Dermis blood vessel endothelial cell (primary cell): ENCODE results near the gene ZNF507. TPM values are rescaled to one million over a fixed set of nuclear protein-coding genes. Genes with fewer than 3 reads are reported as not detected.
A peak's percentile ranks its signal among the peaks of the same experiment; 100 is the strongest.
"Not testable (repeated sequence)": the region's sequence is repeated elsewhere in the genome, so short reads cannot be mapped to it uniquely, and the experiment has no call there.

Source experiments
- DNase-seq: peaks from one replicate; pipeline ENCODE4 v3.0.0; 2010
- total RNA-seq: library from RNA; depleted of rRNA; stranded (reverse); fragments of >200 nt; gene quantifications from 2 replicates; pipeline ENCODE4 v1.2.3, GENCODE V29; 2014

Gene ZNF507
- total RNA-seq, 1 donor from 2014 or later: 12.3 TPM

- DNase-seq: no peak
Measured at GRCh38 chr19:32372726-32373517, 27.5 kb downstream of the ZNF507 start.

- peak; percentile 96 for DNase-seq
Measured at GRCh38 chr19:32373585-32374295, 28.3 kb downstream of the ZNF507 start.

- DNase-seq: not testable (repeated sequence)
Measured at GRCh38 chr19:32374362-32374761, 29.0 kb downstream of the ZNF507 start.

GRCh38 chr19:32377088-32377487, 31.7 kb downstream of the ZNF507 start:
- DNase-seq: not testable (repeated sequence)

- DNase-seq: no peak
Measured at GRCh38 chr19:32380269-32380668, 34.9 kb downstream of the ZNF507 start.

- DNase-seq: no peak
Measured at GRCh38 chr19:32387701-32388392, 42.4 kb downstream of the ZNF507 start.

- no peak for DNase-seq
Measured at GRCh38 chr19:32388393-32388855, 43.0 kb downstream of the ZNF507 start.

- DNase-seq: no peak
Measured at GRCh38 chr19:32392901-32393300, 47.5 kb downstream of the ZNF507 start.

GRCh38 chr19:32396046-32396652, 50.7 kb downstream of the ZNF507 start:
- no peak for DNase-seq

GRCh38 chr19:32397671-32398101, 52.3 kb downstream of the ZNF507 start:
- no peak for DNase-seq

GRCh38 chr19:32401992-32402391, 56.6 kb downstream of the ZNF507 start:
- DNase-seq: no peak

GRCh38 chr19:32403291-32403995, 58.0 kb downstream of the ZNF507 start:
- DNase-seq: no peak

- DNase-seq: no peak
Measured at GRCh38 chr19:32404213-32404932, 59.0 kb downstream of the ZNF507 start.

GRCh38 chr19:32404933-32405430, 59.6 kb downstream of the ZNF507 start:
- DNase-seq: peak; percentile 66

GRCh38 chr19:32405431-32406160, 60.2 kb downstream of the ZNF507 start, which contains the start of gene DPY19L3:
Gene DPY19L3, plus strand, starts transcription at chr19:32405770. Its CDS starts 2,484 bp downstream, at chr19:32408254.
- peak; percentile 95 for DNase-seq

GRCh38 chr19:32406161-32407003, 61.0 kb downstream of the ZNF507 start:
- DNase-seq: peak; percentile 12

GRCh38 chr19:32407004-32407992, 61.9 kb downstream of the ZNF507 start:
- DNase-seq: no peak

GRCh38 chr19:32415246-32415645, 69.8 kb downstream of the ZNF507 start:
- DNase-seq: no peak
